ENCODE measurements around the gene SEC63.

GRCh38 chr6:107965746-107966145 is 7.7 kb upstream of the SEC63 start:
- TF ChIP-seq CTCF (IDR thresholded peaks at IDR 0.05) (no peak), POLR2A (IDR thresholded peaks at IDR 0.05) (no peak)

All from adrenal gland (tissue), 5 donors.